Astrocyte of the hippocampus (primary cell): ENCODE measurements around the gene LRRC10B.

ENCODE experiments used
- DNase-seq: peaks from one replicate; pipeline ENCODE4 v3.0.0; 2011; ENCODE audit warnings: low read depth, low spot score

Gene LRRC10B

GRCh38 chr11:61486779-61487178, 21.8 kb upstream of the LRRC10B start:
- no peak for DNase-seq

GRCh38 chr11:61487342-61488025, 21.1 kb upstream of the LRRC10B start:
- DNase-seq: no peak

DNA sequence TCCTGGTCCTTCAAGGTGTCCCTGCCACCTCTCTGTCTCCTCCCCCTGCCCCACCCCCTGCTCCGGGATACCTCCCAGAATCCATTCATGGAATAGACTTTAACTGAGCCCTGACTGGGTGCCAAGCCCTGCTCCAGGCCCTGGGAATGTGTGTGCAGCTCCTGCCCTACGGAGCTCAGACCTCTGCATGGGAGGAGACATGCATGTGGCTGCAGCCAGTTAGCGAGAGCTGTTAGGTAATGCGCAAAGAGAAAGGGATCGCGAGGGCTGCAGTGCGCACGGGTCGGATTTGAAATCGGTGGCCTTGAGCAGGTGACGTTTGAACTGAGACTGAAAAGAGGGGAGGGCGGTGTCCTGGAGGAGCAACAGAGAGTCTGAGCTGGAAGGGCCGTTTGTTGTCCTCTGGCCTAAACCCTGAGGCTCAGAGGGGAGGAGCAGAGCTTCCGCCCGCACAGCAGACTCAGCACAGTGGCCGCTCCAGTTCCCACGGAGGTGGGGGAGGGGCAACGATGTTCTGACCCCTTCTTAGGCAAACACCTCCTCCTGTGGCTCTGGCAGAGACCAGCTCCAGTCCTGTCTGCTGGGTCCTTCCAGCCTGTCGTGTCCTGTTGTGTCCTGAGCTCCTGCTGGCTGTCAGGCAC, 19.8 kb upstream of the LRRC10B start:
- DNase-seq: peak; percentile 37

DNA sequence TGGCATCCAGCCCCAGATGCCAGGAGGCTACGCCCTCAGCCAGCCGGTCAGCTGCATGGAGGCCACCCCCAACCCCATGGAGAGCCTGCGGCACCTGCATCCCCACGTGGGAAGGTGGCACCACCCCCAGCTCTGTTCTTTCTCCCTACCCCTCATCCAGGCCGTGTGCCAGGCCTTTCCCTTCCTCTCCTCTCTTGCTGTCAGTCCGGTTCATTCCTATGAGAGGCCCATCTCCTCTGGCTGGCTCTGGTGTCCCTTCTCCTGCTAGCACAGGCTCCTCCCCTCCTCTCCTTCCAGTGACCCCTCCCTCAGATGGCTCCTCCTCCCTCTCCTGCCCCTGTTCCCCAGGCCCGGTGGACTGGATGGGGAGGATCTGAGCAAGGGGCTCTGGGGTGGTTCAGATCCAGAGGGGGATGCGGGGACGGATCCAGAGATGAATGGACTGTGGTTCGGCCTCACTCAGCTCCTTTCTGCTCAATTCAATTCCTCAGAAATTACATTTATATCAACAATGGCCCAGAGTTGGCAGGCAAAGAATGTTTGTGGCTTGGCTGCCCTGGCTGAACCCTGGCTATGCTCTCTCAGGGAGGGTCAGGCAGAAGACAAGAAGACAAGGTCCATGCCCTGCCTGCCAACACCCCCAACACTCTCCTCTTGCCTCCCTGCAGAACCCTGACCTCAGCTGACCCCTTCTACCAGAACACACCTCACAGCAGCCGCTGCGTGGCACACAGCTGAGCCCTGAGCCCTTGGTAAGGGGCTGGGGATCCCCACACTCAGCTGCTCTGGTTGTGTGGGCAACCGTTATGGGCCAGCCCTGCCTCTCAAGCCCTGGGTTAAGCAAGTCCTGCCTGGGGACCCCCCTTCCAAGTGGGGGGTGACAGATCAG, 18.5 kb upstream of the LRRC10B start:
- peak; percentile 77 for DNase-seq

GRCh38 chr11:61491736-61492395, 16.7 kb upstream of the LRRC10B start:
- DNase-seq: no peak

- DNase-seq: no peak
These were observed 14.1 kb upstream of the LRRC10B start for GRCh38 chr11:61494381-61494961.

GRCh38 chr11:61495801-61496601, 12.5 kb upstream of the LRRC10B start:
- DNase-seq: no peak

GRCh38 chr11:61496602-61497400, 11.7 kb upstream of the LRRC10B start:
- no peak for DNase-seq

DNA sequence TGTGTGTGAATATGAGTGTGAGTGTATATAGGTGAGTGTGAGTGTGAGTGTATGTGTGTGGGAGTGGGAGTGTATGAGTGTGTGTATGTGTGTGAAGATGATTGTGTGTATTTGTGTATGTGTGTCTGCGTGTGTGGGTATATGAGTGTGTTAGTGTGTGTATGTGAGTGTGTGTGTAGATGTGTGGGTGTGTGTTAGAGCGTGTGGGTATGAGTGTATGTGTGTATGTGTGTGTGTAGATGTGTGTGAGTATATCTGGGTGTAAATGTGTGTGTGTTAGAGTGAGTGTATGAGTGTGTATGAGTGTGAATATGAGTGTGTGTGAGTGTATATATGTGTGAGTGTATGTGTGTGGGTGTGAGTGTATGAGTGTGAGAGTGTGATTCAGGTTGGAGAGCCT, 11.1 kb upstream of the LRRC10B start:
- no peak for DNase-seq

- DNase-seq: no peak
These were observed 10.7 kb upstream of the LRRC10B start for GRCh38 chr11:61497876-61498275.

GRCh38 chr11:61498767-61499341, 9.7 kb upstream of the LRRC10B start:
- DNase-seq: no peak

- no peak for DNase-seq
These were observed 8.6 kb upstream of the LRRC10B start for GRCh38 chr11:61499816-61500491.

DNA sequence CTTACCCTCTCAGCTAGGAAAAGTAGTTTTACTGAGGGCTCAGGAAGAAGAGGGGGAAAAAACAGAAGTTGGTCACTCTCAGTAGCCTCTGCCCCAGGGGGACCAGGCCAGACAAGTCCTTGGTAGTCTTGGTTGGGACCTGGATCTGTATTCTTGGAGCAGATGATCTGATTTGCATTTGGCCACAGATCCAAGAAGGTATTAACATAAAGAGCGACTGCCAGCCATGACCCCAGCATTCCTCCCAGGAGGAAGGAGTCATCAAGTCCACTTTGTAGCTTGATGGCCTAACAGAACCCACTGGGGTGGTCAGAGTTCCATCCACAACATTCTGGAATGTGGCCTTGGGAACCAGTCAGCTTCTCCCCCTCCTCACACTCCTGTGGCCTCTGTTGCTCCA, 6.0 kb upstream of the LRRC10B start:
- DNase-seq: no peak

GRCh38 chr11:61503135-61503770, 5.3 kb upstream of the LRRC10B start:
- DNase-seq: no peak

GRCh38 chr11:61505106-61505505, 3.4 kb upstream of the LRRC10B start:
- no peak for DNase-seq

DNA sequence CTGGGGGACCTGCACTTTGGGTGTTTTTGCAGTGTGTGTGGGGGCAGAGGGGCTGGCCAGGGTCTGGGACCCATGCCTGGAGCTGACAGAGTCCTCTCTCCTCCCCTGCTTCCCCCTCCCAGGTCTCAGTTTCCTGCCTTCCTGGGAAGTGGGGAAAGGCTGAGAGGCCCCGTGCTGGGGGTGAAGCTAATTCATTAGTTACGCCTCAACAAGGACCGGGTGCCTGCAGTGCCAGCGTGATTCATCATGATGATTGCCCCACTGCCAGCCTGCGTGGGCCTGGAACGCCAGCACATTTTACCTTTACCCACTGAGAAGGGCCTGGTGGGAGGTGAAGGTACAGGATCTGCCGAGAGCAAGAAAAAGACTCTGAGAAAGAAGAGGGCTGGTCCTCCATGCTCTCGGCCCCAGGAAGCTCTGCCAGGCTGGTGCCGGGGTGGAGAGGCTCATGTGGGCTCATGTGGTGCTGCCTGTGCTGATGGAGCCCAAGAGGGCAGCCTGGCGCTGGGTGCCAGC, 2.9 kb upstream of the LRRC10B start:
- DNase-seq: peak; percentile 50

DNA sequence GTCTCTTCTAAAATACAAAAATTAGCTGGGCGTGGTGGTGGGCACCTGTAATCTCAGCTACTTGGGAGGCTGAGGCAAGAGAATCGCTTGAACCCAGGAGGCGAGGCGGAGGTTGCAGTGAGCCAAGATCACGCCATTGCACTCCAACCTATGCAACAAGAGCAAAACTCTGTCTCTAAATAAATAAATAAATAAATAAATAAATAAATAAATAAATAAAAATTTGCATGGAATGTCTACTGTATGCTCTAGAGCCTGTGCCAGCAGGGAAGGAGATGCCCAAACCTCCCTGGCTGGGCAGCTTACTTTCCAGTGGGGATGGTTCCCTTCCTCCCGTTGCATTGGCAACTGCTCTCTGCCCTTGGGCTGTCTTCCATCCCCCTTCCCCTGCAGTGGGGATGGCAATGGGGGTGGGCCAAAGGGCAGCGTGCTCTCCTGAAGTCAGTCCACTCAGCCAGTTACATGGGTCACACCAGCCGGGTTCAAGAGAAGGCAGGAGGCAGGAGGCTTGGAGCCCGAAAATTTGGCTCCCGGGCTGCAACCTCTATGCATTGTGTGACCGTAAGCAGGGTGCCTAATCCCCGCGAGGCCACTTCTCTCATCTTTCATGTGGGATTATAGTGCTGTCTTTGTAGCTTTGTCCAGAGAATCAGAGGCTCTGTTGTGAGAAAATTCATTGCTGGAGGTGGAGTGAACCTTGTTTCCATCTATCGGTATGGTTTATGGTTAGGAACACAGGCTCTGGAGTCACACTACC, 1.4 kb upstream of the LRRC10B start:
- DNase-seq: no peak
